Esophagus muscularis mucosa (tissue), 4 donors: Measurements from ENCODE around the gene NCAM1.

Source experiments
- EP300 ChIP-seq: sonication (generic); formaldehyde crosslinking; IDR thresholded peaks from one replicate; pipeline ENCODE4 v1.6.1; 2017; ENCODE audit warnings: antibody characterized with exemption
- POLR2A ChIP-seq: fragments of 450-650 bp; IDR thresholded peaks from one replicate; pipeline ENCODE4 v1.6.1; 2017; ENCODE audit warnings: antibody characterized with exemption, moderate library complexity, mild to moderate bottlenecking, low read depth
- TF ChIP-seq, protein P1 (sequence below), 3 experiments: fragments of 200-600 bp in 2 of 3; fragments of 450-650 bp in 1 of 3; sonication (generic) in 2 of 3; IDR thresholded peaks; one replicate each; pipeline ENCODE4 v1.5.1; 2017 to 2019; ENCODE audit warnings: antibody characterized with exemption in 3 of 3, mild to moderate bottlenecking in 2 of 3, moderate library complexity in 1 of 3

DNA sequence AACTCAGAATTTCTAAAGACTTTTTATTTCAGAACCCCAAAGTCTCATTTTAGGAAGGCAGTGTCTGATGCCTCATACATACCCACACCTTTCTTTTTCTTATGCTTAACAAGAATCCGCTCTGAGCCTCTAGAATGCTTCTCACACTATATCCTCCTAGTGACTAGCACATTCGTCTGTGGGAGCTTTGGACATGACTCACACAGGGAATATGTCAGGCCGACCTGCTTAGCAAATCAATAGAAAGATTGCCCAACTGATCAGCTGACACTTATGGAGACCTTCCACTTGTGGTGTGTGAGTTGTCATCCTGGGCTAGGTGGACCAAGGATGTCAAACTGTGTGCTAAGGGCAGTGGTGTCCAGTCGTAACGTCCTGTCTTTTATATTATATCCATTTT is 223.3 kb downstream of the NCAM1 start:
- TF ChIP-seq, protein P1, sequence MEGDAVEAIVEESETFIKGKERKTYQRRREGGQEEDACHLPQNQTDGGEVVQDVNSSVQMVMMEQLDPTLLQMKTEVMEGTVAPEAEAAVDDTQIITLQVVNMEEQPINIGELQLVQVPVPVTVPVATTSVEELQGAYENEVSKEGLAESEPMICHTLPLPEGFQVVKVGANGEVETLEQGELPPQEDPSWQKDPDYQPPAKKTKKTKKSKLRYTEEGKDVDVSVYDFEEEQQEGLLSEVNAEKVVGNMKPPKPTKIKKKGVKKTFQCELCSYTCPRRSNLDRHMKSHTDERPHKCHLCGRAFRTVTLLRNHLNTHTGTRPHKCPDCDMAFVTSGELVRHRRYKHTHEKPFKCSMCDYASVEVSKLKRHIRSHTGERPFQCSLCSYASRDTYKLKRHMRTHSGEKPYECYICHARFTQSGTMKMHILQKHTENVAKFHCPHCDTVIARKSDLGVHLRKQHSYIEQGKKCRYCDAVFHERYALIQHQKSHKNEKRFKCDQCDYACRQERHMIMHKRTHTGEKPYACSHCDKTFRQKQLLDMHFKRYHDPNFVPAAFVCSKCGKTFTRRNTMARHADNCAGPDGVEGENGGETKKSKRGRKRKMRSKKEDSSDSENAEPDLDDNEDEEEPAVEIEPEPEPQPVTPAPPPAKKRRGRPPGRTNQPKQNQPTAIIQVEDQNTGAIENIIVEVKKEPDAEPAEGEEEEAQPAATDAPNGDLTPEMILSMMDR (IDR thresholded peaks at IDR 0.05) = no peak
- TF ChIP-seq EP300 (no peak), POLR2A (no peak)
